ENCODE data around the gene ONECUT3.

DNA sequence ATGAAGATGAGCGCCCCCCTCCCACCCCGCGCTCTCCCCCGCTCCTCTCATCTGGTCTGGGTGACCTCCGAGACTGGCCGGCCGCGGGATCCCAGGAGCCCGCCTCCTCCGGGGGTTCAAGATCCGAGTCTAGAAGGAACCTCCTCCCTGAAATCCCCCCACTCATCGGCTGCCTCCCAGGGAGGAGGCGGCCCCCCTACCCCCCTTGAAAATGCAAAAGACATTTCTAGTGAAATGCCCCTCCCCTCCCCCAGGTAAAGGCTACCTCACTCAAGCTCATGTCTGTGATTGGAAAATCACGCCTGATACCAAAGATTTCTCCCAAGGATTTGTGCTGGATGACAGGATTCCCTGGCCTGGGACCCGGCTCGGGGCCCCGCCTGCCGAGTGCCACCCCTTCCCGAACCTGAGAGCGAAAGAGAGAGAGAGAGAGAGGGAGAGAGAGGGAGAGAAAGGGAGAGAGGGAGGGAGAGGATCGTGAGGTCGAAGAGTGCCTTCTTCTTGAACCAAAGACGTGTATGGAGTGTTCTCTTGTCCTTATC lies 23.4 kb downstream of the ONECUT3 start:
- TF ChIP-seq, protein P1, sequence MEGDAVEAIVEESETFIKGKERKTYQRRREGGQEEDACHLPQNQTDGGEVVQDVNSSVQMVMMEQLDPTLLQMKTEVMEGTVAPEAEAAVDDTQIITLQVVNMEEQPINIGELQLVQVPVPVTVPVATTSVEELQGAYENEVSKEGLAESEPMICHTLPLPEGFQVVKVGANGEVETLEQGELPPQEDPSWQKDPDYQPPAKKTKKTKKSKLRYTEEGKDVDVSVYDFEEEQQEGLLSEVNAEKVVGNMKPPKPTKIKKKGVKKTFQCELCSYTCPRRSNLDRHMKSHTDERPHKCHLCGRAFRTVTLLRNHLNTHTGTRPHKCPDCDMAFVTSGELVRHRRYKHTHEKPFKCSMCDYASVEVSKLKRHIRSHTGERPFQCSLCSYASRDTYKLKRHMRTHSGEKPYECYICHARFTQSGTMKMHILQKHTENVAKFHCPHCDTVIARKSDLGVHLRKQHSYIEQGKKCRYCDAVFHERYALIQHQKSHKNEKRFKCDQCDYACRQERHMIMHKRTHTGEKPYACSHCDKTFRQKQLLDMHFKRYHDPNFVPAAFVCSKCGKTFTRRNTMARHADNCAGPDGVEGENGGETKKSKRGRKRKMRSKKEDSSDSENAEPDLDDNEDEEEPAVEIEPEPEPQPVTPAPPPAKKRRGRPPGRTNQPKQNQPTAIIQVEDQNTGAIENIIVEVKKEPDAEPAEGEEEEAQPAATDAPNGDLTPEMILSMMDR (IDR thresholded peaks at IDR 0.05; ENCODE audit: low read length): no peak
- TF ChIP-seq EZH2 (optimal IDR thresholded peaks at IDR 0.05; ENCODE audit: low read depth, low read length) (no peak), EZH2phosphoT487 (IDR thresholded peaks at IDR 0.05; ENCODE audit: low read length) (no peak)
